ENCODE data around the gene ABCD3. TPM values are rescaled to one million over a fixed set of nuclear protein-coding genes. Genes with fewer than 3 reads are reported as not detected.

ABCD3 gene
- total and polyA plus RNA-seq, 2 of the 13 experiments (the other 11 are each of a cell fraction or from before 2014, with no cell fraction given) = 27.5 to 166 TPM

GRCh38 chr1:94535095-94535494, 116.9 kb downstream of the ABCD3 start:
- no peaks in the 10 kb centered on the region for H4K20me1 ChIP-seq (ENCODE audit: insufficient read depth, low read length)
- no peaks in the 10 kb centered on the region for H3K9me3 ChIP-seq (ENCODE audit: low read length)
- ChIA-PET POLR2A (no interaction called here), CTCF (ENCODE audit: low intra/inter-chr PET ratio, low total read pairs) (no interaction called here)
- WGBS (ENCODE audit: low lambda C conversion rate) = 91% methylated on average over 5 of the region's 5 CpGs
- BruUV-seq (replicated peaks) = no TSS peak
- no peak overlapping the region for H3K4me3 ChIP-seq (replicated peaks in 1 of 3; ENCODE audit: insufficient read depth in 1 of 3, low read depth in 2 of 3, low read length in 3 of 3)
- H3K4me1 ChIP-seq (ENCODE audit: insufficient read depth, low read length) = peaks cover 50% of the 10 kb centered on the region
- no peak overlapping the region for H3K27ac ChIP-seq (ENCODE audit: extremely low read length, insufficient read depth, low read length)
- DNase-seq (ENCODE audit: low spot score) = no peak
- no peak for TF ChIP-seq PRDM4 (CRISPR knock-in tag; IDR thresholded peaks at IDR 0.05; ENCODE audit: borderline replicate concordance)
- no peak for TF ChIP-seq PBX2 (CRISPR knock-in tag; IDR thresholded peaks at IDR 0.05)
- no peak for TF ChIP-seq IRF1 (CRISPR knock-in tag; IDR thresholded peaks at IDR 0.05; ENCODE audit: low read depth)
- TF ChIP-seq AFF4 (CRISPR knock-in tag; IDR thresholded peaks at IDR 0.05) = no peak
- no peak for TF ChIP-seq ZBTB2 (CRISPR knock-in tag; IDR thresholded peaks at IDR 0.05; ENCODE audit: low read depth)
- no peak for TF ChIP-seq GPBP1L1 (CRISPR knock-in tag; IDR thresholded peaks at IDR 0.05)
- TF ChIP-seq MAFK (conservative IDR thresholded peaks at IDR 0.05 in 1 of 2, IDR thresholded peaks at IDR 0.05 in 1 of 2; ENCODE audit: low read length in 2 of 2) = peak in 1 of 2 experiments; percentile 6; a peak in 1 of 4 replicates
- no peak for TF ChIP-seq KLF11 (CRISPR knock-in tag; IDR thresholded peaks at IDR 0.05)
- in situ Hi-C loops (cut with HindIII; ENCODE audit: extremely low pct_ligation_motif_present, low pct_unique_long_range_greater_than_20kb) = loop anchor here (25.0 kb wide), 1 partner anchor 502 kb away; no protein-coding TSS in a partner anchor
- ATAC-seq = no peak
- H2AFZ ChIP-seq (ENCODE audit: low read length) = no peak overlapping the region
- H3K36me3 ChIP-seq (replicated peaks in 1 of 2; ENCODE audit: control insufficient read depth in 1 of 2, insufficient read depth in 2 of 2, low read length in 2 of 2) = peaks cover 3 to 24% of the 10 kb centered on the region in 2 experiments
- intact Hi-C loops (cut with micrococcal nuclease; ENCODE audit: unreplicated experiment) = no loop called here
- H3K9ac ChIP-seq (ENCODE audit: insufficient read depth, low read depth, low read length) = no peak overlapping the region
- peaks cover 4% of the 10 kb centered on the region for H3K79me2 ChIP-seq (ENCODE audit: insufficient read depth, low read length)
- no peak overlapping the region for H3K4me2 ChIP-seq (ENCODE audit: low read depth, low read length)
- no peaks in the 10 kb centered on the region for H3K27me3 ChIP-seq (ENCODE audit: control insufficient read depth in 1 of 2, insufficient read depth in 2 of 2, low read length in 2 of 2)
- no peak for FAIRE-seq

Data from HepG2 (cell line).